GM12864 (cell line): ENCODE data around the gene TUBB3.

ENCODE experiments used
- DNase-seq: peaks from one replicate; pipeline ENCODE4 v3.0.0-alpha.2; 2011; ENCODE audit warnings: low read depth
- H3K4me3 ChIP-seq: 2 replicates; pipeline ENCODE4 v1.5.1; 2011; ENCODE audit warnings: mild to moderate bottlenecking, low read depth, low read length, control low read depth
- CTCF ChIP-seq: IDR thresholded peaks from 2 replicates; pipeline ENCODE4 v1.5.1; 2011; ENCODE audit warnings: low read depth, mild to moderate bottlenecking, moderate library complexity, low read length, control low read depth, inconsistent platforms; ENCODE audit errors: missing control alignments

The TUBB3 gene

GRCh38 chr16:89971495-89972243 lies 48.5 kb downstream of the TUBB3 start:
- DNase-seq: no peak
- H3K4me3 ChIP-seq: peak overlapping the region; percentile 93
- no peak for TF ChIP-seq CTCF

- no peak for DNase-seq
- peak overlapping the region; percentile 93 for H3K4me3 ChIP-seq
- TF ChIP-seq CTCF: peak; percentile 13
Observed at GRCh38 chr16:89972244-89973234, 49.4 kb downstream of the TUBB3 start.

- no peak for TF ChIP-seq CTCF
- DNase-seq: no peak
- peak overlapping the region; percentile 93 for H3K4me3 ChIP-seq
Observed at GRCh38 chr16:89973235-89973634, 50.1 kb downstream of the TUBB3 start.

GRCh38 chr16:89973654-89974335 lies 50.7 kb downstream of the TUBB3 start:
- no peak for TF ChIP-seq CTCF
- peak overlapping the region; percentile 93 for H3K4me3 ChIP-seq
- no peak for DNase-seq

- TF ChIP-seq CTCF: no peak
- no peak overlapping the region for H3K4me3 ChIP-seq
- no peak for DNase-seq
Observed at GRCh38 chr16:89974870-89975269, 51.7 kb downstream of the TUBB3 start.

GRCh38 chr16:89981414-89981813 lies 58.3 kb downstream of the TUBB3 start:
- DNase-seq: no peak
- TF ChIP-seq CTCF: no peak
- H3K4me3 ChIP-seq: no peak overlapping the region
